ENCODE data around the gene LACTB. TPM values are rescaled to one million over a fixed set of nuclear protein-coding genes. Genes with fewer than 3 reads are reported as not detected.
A peak's percentile ranks its signal among the peaks of the same experiment; 100 is the strongest.

The LACTB gene
- total RNA-seq, 1 donor from 2014 or later, result 9.7 TPM

DNA sequence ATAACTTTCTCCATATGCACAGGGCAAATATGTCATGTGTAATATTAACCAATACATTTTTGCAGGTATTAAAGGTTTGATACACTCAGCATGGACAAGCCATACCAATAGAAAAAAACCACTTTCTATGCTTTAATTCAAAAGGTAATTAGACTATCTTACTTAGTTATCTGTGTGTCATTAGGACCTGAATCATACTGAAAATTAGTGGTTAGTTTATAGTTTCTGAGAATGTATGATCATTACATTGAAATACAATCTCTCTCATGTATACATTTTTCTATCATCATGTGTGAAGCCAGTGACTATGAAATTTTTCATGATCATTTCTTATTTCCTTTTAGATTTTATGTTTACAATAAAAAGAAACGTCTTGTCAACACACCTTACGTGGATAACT lies 19.3 kb downstream of the LACTB start:
- TF ChIP-seq, protein P1, sequence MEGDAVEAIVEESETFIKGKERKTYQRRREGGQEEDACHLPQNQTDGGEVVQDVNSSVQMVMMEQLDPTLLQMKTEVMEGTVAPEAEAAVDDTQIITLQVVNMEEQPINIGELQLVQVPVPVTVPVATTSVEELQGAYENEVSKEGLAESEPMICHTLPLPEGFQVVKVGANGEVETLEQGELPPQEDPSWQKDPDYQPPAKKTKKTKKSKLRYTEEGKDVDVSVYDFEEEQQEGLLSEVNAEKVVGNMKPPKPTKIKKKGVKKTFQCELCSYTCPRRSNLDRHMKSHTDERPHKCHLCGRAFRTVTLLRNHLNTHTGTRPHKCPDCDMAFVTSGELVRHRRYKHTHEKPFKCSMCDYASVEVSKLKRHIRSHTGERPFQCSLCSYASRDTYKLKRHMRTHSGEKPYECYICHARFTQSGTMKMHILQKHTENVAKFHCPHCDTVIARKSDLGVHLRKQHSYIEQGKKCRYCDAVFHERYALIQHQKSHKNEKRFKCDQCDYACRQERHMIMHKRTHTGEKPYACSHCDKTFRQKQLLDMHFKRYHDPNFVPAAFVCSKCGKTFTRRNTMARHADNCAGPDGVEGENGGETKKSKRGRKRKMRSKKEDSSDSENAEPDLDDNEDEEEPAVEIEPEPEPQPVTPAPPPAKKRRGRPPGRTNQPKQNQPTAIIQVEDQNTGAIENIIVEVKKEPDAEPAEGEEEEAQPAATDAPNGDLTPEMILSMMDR (conservative IDR thresholded peaks at IDR 0.05; ENCODE audit: low read depth, low read length), result no peak
- no peak for DNase-seq (ENCODE audit: low read depth)
- no peak overlapping the region for H3K4me3 ChIP-seq (ENCODE audit: low read depth, low read length)

DNA sequence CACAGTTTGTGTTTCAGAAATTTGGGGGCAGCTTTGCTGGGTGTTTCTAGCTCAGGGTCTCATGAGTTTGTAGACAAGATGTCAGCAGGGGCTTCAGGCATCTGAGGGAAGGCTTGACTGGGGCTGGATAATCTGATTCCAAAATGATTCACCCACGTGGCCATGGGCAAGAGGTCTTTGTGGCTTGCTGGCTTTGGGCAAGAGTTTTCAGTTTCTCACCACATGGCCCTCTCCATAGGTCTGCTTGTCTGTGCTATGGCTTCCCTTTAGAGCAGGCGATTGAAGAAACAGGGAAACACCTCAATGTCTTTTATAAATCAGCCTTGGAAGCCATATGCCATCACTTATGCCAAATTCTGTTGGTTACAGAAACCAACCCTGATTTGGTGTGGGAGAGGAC lies 23.8 kb downstream of the LACTB start:
- TF ChIP-seq, protein P1 (conservative IDR thresholded peaks at IDR 0.05; ENCODE audit: low read depth, low read length), result no peak
- no peak for DNase-seq (ENCODE audit: low read depth)

DNA sequence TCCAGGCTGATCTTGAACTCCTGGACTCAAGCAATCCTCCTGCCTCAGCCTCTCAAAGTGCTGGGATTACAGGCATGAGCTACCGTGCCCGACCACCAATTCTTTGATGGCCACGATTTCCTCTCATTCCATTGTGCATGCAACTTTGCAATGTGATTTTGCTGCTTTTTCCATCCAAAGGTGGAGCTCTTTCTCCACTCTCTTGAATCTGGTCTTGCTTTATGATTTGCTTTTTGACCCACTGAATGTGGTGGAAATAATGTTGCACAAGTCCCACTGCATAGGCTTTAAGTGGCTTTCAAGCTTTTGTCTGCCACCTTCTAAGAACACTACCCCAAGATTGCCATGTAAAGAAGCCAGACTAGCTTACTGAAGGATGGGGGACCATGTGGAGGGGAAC lies 25.0 kb downstream of the LACTB start:
- DNase-seq (ENCODE audit: low read depth), result no peak
- TF ChIP-seq, protein P1 (conservative IDR thresholded peaks at IDR 0.05; ENCODE audit: low read depth, low read length), result peak; percentile 26
- no peak overlapping the region for H3K4me3 ChIP-seq (ENCODE audit: low read depth, low read length)

More for the DNA sequence above, 23.8 kb downstream of the LACTB start:
- H3K4me3 ChIP-seq (ENCODE audit: low read depth, low read length), result no peak overlapping the region

DNA sequence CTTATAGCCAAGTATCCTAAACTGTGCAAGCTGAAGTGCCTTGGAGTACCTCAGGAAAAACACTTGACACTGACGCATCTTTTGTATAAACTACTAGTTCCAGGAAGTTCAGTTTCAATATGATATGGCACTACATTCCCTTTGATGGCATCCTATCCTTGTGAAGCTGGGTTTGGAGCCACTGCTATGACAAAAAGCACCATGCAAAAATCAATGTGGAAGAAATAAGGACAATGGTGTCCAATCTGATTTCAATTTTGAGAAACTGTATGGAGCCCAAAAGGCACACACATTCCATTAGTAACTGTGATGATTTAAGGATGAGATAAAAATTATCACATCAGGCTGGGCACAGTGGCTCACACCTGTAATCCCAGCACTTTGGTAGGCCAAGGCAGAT lies 30.0 kb downstream of the LACTB start:
- TF ChIP-seq, protein P1 (conservative IDR thresholded peaks at IDR 0.05; ENCODE audit: low read depth, low read length), result no peak
- no peak for DNase-seq (ENCODE audit: low read depth)
- no peak overlapping the region for H3K4me3 ChIP-seq (ENCODE audit: low read depth, low read length)

DNA sequence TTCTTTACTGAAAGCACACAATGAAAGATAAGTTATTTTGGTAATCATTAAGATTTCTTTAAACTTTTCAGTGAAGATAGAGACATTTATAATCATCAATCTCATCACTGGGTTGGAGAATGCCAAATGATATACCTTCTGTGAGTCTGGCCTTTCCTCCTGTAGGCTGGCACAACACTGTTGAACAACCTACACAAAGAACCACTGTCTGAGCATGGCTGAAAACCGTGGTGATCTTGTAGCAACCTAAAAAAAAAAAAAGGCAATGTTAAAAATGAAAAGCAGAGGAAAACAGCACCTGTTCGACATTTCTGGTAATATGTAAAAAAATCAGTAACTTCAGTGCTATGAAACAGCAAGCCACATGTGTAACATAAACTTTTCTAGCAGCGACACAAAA lies 33.8 kb downstream of the LACTB start:
- DNase-seq (ENCODE audit: low read depth), result no peak
- peak overlapping the region; percentile 92 for H3K4me3 ChIP-seq (ENCODE audit: low read depth, low read length)
- TF ChIP-seq, protein P1 (conservative IDR thresholded peaks at IDR 0.05; ENCODE audit: low read depth, low read length), result no peak

DNA sequence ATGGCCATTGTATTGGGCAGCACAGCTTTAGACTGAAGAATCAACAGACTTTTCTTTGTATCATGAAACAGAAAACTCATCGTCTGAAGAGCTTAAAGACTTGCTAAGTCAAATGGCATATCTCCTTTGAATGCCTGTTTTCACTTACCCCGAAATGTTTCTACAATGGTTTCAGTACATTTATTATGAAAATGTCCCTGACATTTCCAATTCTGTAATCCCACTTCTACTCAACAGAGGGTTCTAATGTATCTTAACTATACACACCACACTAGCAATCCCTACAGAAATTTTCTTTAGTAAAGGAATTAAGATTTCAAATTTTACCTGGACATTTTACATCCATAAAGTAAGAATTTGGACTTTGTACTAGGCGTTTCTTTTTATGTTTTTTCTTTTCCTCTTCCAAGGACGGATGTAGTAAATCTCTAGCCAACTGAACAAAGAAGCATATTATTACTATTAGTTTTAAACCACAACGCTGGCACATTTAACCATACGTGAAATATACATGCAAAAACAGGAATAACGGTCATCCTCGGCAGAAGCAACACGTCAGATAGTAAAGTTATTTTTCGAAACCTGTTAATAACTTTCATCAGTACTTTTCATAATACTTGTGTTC lies 34.5 kb downstream of the LACTB start:
- H3K4me3 ChIP-seq (ENCODE audit: low read depth, low read length), result peak overlapping the region; percentile 92
- no peak for DNase-seq (ENCODE audit: low read depth)
- TF ChIP-seq, protein P1 (conservative IDR thresholded peaks at IDR 0.05; ENCODE audit: low read depth, low read length), result no peak

DNA sequence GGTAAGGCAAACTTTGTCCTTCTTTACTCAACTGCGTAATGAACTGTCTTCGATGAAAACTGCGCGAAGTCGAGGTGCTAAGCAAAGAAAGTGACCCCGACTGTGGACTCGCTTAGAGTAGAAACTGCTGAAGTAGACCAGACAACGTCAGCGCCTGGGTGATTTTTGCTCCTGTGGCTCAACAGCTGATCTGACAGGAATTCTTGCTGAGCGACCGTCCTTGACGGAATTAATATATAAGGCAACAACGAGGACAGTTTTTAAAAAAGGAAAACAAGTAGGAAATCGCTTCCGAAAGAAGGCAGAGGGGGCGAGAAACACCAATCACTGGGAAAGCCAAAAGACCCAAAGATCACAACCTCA lies 35.1 kb downstream of the LACTB start:
- TF ChIP-seq, protein P1 (conservative IDR thresholded peaks at IDR 0.05; ENCODE audit: low read depth, low read length), result no peak
- peak overlapping the region; percentile 92 for H3K4me3 ChIP-seq (ENCODE audit: low read depth, low read length)
- peak; percentile 63 for DNase-seq (ENCODE audit: low read depth)
